Effector CD4-positive, alpha-beta T cell (primary cell): ENCODE measurements around the gene OCA2.

Experiments used
- DNase-seq: peaks from one replicate; pipeline ENCODE4 v3.0.0-alpha.2; 2020

Gene OCA2

DNA sequence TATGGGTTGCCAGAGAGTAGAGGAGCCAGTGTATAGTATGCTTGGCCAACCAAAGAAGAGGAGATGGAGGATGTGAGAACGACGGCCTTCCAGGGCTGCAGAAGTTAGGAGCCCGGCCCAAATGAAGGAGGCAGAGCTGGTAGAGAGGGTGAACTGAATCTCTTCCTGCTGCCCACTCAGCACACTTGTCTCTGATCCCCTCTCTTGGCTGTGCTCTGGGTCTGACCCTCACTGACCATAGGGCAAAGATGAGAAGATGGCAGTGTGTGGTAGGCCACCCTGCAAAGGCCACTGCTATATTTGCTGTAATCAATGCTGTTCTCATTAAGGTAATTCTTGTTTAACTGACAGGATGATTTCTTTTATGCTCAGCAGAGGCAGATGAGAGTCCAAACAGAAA lies 256.0 kb downstream of the OCA2 start:
- DNase-seq: no peak

DNA sequence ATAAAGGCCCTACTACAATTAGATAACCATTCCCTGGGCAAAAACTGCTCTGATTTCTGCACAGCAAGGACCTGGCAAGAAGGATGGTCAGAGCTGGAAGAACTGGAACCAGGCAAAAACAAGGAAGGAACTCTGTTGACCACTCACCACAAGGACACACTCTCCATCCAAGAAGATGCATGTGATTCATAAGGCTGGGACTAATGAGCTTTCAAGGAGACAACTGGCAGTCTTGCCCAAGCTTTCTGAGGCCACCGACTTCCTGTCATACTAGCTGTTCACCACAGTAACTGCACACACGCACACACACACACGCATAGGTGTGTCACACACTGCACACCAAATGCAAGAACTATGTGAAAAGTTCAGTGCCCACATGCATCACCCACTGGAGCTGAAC lies 256.6 kb downstream of the OCA2 start:
- no peak for DNase-seq

DNA sequence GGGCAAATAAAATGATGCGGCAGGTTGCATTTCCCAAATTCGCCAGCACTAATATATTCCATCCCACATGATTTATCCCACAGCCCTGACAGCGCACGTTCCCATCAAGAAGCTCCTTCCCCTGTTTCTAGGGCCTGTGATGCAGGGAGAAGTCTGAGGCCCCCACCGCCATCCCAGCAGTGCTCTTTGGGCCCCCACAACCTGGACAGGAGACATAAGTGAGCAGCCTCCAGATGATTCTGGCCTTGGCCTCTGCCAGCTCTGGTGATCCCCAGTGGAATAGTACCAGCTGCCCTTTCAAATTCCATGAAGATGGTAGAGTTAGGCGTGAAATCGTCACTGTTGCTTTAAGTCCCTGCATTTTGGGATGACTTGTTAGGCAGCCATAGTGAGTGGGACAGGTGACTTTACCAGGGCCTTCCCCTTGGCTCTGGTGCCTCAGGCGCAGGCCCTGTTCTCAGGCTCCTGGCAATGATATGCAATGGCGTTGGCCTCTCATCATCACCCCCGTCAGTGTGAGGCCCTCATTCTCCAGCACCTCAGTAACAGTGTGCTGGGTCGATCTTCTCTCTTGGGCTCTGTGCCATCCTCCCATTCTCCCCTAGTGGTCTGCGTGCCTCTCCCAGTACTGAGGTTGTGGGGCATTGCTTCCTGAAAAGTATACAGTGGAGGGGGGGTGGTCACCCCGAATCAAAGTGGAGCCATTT lies 263.7 kb downstream of the OCA2 start:
- no peak for DNase-seq

- no peak for DNase-seq
Measured at GRCh38 chr15:27834684-27835083, 264.4 kb downstream of the OCA2 start.

DNA sequence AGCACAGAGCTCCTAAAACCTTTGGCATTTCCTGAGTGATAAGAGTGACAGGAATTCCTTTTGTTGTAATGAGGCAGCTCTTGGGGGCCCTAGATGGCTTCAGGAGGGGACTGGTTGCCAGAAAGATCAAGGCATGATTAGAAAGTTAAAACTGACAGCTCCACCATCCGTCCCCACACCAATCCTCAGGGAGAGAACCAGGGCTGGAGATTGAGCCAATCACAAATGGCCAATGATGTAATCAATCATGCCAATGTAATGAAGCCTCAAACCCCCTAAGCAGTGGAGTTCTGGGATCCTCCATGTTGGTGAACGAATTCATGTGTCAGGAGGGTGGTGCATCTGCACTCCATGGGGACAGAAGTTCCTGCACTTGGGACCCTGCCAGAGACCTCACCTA lies 265.1 kb downstream of the OCA2 start:
- DNase-seq: no peak

DNA sequence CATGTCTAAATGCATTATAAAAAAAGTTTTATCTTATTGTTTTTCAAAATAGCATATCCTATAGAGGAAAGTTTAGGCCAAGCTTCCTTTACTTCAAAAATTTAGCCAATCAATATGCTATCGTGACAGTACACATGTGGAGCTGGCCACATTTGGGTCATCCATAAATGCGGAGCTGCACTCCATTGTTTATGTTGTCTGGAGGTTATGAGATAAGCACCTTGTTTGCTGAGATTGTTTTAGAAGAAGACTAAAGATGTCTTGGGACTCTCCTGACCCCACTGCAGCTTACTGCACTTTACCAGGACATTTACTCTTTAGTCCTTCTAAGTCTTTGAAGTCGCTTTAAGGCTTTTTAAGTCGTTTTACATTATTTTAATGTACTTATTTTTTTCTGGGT lies 265.9 kb downstream of the OCA2 start:
- DNase-seq: no peak

GRCh38 chr15:27832237-27832596 lies 266.9 kb downstream of the OCA2 start:
- no peak for DNase-seq

- DNase-seq: no peak
Measured at GRCh38 chr15:27831384-27832236, 267.5 kb downstream of the OCA2 start.

DNA sequence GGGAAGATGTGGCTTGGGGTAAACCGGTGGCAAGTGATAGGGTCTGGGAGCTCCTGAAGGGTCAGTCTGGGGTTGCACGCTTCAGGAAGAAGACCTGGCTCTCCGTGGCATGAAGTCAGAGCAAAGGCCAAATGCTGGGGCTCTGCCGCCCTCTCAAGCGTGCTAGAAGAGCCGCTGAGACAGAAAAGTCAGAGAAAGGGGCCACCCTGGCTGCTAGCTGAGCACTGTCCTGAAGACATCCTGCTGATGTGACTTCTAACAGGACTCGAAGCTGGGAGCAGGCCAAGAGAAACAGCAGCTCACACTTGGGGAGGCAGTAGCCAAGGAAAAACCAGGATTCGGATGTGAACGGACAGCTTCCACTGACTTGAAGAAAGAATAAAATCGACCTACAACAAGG lies 270.4 kb downstream of the OCA2 start:
- no peak for DNase-seq

- no peak for DNase-seq
Measured at GRCh38 chr15:27826902-27827714, 272.0 kb downstream of the OCA2 start.

DNA sequence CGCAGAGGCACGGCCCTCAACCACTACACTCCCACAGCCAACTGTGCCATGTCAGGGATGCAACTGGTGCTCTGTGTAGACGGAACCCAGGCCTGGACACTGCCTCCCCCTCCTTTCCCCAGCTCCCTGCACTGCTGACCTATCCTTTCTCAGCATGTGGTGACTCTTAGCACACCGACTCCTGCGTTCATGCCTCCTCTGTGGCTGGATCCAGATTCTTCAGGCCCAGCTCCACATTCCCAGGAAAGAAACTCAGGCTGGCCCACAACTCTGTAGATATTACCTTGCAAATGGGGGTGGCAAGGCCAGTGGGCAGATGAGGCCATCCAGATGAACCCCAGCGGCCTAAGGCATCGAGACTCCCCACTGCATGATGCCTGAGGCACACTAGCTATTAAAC lies 272.7 kb downstream of the OCA2 start:
- DNase-seq: no peak

- DNase-seq: no peak
Measured at GRCh38 chr15:27824841-27825422, 274.2 kb downstream of the OCA2 start.

DNA sequence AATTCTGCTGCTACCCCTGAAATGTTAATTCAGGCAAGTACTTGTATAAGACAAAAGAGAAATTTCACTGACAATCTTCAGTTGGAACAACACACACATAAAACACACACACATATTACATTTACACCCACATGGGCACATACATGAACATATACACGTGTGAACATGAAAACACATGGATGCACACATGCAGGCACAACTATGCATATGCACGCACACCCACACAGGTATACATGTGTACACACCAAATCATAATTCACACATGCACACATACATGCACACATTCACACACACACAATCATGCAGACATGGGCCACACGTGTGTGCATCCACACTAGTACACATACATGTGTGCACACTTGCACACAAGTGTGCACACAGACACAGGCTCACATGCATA lies 277.8 kb downstream of the OCA2 start:
- no peak for DNase-seq

DNA sequence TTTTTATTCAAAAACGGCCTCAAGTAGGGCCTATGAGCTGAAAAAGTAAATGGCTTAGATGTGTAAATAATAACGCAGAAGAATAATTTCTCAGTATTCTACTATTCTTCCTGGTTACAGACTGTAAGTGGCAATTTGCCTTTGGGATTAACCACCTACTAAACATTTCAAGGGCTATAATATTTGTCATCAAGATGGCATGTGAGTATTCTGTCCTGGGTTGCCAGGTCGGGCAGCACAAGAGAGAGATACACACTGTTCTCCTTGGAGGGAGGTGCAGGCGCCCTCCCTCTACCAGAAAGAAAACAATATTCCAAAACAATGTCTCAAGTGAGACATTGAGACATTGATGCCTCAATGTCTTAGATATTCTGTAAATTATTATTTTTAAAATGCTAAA lies 278.4 kb downstream of the OCA2 start:
- DNase-seq: no peak

DNA sequence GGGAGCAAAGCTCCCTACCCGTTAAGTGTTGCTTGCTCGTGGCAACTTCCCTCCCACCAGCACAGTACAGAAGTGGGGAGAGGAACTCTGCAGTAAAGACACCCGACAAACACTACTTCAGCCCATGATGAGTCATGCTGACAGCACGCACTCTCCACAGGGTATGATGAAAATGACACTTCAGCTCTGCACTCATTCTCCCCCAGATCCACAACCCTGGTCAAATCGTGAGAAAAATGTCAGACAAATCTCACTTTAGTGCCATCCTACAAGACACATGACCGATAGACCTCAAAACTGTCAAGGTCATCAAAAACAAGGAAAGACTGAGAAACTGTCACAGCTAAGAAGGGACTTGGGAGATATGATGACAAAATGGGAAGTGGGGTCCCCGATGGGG lies 278.9 kb downstream of the OCA2 start:
- no peak for DNase-seq

DNA sequence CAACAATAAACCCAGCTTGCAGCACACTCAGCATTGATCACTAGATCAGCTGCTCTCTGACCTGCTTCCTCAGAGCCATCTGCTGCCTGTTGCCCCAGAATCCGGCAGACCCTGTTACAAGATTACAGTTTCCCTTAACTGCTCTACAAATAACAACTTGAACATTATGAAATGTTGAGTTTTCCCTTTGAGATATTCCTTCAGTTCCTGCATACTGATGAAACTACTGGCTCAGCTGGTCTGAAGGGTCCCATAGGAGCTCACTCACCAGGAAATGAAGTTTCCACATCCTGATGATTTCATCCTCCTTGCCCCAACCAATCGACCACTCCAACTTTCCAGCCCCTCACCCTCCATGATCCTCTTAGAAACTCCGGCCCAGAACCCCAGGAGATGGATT lies 281.9 kb downstream of the OCA2 start:
- no peak for DNase-seq

- no peak for DNase-seq
Measured at GRCh38 chr15:27816790-27817189, 282.3 kb downstream of the OCA2 start.

DNA sequence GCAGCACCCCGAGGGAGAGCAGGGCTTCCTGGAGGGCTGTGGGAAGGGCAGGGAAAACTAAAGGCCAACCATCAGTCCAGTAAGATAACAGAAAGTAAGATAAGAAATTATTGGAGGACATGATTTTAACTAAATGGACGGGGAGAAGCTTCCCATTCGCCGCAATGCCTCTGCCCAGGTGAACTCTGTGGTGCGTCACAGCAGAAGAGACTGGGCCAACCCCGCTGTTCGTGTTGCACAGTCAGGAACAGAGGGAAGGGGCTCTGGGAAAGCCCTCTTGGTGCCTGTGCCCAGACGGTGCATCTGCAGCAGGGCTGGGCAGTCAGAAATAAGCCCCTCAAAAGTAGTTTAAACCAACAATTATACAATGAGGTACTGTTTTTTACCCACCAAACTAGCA lies 284.1 kb downstream of the OCA2 start:
- DNase-seq: no peak

DNA sequence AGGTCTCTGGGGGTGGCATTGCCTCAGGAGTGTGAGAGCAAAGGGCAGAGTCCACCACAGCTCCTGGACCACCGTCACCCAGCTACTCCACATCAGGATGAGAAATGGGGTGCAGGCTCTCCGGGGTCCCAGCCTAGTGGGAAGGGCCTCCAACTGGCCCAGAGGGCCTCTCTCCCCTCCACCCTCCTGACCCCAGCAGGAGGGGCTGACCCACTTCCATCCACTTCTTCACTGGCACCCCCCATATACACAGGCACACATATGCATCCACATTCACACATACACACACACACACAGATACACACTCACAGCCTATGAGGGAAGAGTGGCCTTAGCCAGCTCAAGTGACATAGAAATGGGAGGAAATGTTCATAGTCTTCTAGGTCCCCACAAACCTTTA lies 286.0 kb downstream of the OCA2 start:
- DNase-seq: no peak

DNA sequence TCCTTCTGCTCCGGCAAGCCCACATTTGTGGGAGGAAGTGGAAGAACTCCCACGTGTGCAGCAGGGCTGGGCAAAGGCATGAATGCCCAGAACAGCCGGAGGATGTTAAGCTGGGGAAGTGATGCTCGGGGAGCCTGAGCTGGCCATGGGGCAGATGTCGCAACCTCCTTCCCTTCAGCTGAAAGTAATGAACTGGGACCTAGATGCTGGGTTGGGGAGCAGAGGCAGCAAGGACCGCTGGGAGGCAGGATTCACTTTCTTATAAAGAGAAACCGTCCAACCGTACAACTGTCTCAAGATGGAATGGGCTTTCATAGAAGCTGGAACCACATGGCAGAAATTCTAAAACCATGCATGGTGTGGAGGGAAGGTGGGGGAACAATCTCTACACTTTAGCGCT lies 290.9 kb downstream of the OCA2 start:
- no peak for DNase-seq

DNA sequence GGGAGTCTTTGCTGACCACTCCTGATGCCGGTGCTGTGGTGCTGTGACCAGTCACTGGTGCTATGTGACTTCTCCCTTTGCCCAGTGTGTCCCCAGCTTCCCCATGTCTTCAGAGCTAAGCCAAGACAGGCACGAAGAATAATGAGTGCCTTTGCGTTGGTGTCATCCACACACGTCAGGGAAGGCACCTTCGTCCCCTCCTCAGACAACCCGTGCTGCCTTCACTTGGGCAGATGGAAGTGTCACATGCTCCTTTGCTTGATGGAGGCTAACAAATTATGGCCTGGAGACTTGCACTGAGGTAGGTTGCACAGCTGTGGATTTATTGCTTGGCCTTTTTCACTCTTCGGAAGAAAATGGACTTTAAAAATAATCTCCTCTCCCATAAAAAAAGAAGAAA lies 291.8 kb downstream of the OCA2 start:
- DNase-seq: no peak

DNA sequence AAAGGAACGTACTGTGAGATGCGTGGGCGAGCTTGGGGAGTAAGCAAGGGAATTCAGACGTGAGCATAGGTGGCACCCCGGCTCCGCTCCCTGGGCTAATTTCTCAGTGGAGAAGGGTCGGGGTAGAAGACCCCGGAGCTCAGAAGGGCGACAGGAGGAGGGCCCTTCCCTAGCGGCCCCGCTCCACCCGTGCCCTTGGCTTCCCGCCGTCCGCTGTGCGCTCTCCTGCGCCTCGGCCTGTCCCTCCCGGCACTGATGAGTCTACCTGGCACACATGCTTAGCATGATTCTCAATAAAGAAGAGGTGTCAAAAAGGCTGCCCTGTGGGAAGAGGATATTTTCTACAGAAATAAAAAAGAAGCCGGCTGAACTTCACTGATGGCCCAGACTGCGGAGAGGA lies 292.7 kb downstream of the OCA2 start:
- no peak for DNase-seq
